Smooth muscle cell (in vitro differentiated cells): ENCODE results near the gene GREB1. TPM values are rescaled to one million over a fixed set of nuclear protein-coding genes. Genes with fewer than 3 reads are reported as not detected.

ENCODE experiments used
- DNase-seq: peaks from one replicate; lab custom pipeline; 2025; ENCODE audit not compliant: unreplicated experiment; lab: John Stamatoyannopoulos, UW
- H2AFZ ChIP-seq: fragments of 200-600 bp; sonication (generic); 2 replicates; pipeline ENCODE4 v1.6.0; 2016; ENCODE audit warnings: antibody characterized with exemption, low read depth, mild to moderate bottlenecking
- H3F3A ChIP-seq: fragments of 200-600 bp; sonication (generic); 2 replicates; pipeline ENCODE4 v1.6.0; 2017; ENCODE audit warnings: antibody characterized with exemption, low read depth
- H3K27ac ChIP-seq: fragments of 200-600 bp; sonication (generic); 2 replicates; pipeline ENCODE4 v1.5.1; 2016; ENCODE audit warnings: low read depth, mild to moderate bottlenecking
- H3K27me3 ChIP-seq: fragments of 200-600 bp; sonication (generic); 2 replicates; pipeline ENCODE4 v1.6.1; 2016; ENCODE audit warnings: low read depth, mild to moderate bottlenecking
- H3K36me3 ChIP-seq: fragments of 200-600 bp; sonication (generic); 2 replicates; pipeline ENCODE4 v1.5.1; 2016; ENCODE audit warnings: low read depth
- H3K4me1 ChIP-seq: fragments of 200-600 bp; sonication (generic); 2 replicates; pipeline ENCODE4 v1.5.1; 2016; ENCODE audit warnings: low read depth
- H3K4me2 ChIP-seq: fragments of 200-600 bp; sonication (generic); 2 replicates; pipeline ENCODE4 v1.6.0; 2016; ENCODE audit warnings: mild to moderate bottlenecking
- H3K4me3 ChIP-seq: fragments of 200-600 bp; sonication (generic); 2 replicates; pipeline ENCODE4 v1.5.1; 2016; ENCODE audit warnings: mild to moderate bottlenecking
- H3K79me2 ChIP-seq: fragments of 200-600 bp; sonication (generic); 2 replicates; pipeline ENCODE4 v1.6.0; 2016; ENCODE audit warnings: low read depth, mild to moderate bottlenecking
- H3K9ac ChIP-seq: fragments of 200-600 bp; sonication (generic); 2 replicates; pipeline ENCODE4 v1.6.0; 2016; ENCODE audit warnings: low read depth
- H3K9me3 ChIP-seq: fragments of 200-600 bp; sonication (generic); replicated peaks from 2 replicates; pipeline ENCODE4 v1.5.1; 2016; ENCODE audit warnings: low read depth
- H4K20me1 ChIP-seq: fragments of 200-600 bp; sonication (generic); 2 replicates; pipeline ENCODE4 v1.6.0; 2016; ENCODE audit warnings: low read depth
- CTCF ChIP-seq: fragments of 200-600 bp; sonication (generic); IDR thresholded peaks from 2 replicates; pipeline ENCODE4 v1.5.1; 2017; ENCODE audit warnings: borderline replicate concordance, mild to moderate bottlenecking, antibody characterized with exemption; ENCODE audit not compliant: insufficient read depth, poor library complexity, severe bottlenecking
- WGBS: methylation state at CpG from one replicate; pipeline ENCODE4 v1.1.7; 2016; ENCODE audit warnings: low lambda C conversion rate; 5-methylcytosine and 5-hydroxymethylcytosine counted together
- polyA plus RNA-seq: library from polyadenylated mRNA; unstranded; fragments of >200 nt; fragmentation: Nextera tagmentation; extraction: Ambion mirVana; gene quantifications from 2 replicates; pipeline ENCODE4 v1.2.1, GENCODE V29; 2016
- total RNA-seq: library from RNA; depleted of rRNA; stranded (reverse); fragments of >200 nt; gene quantifications from 2 replicates; pipeline ENCODE4 v1.2.3, GENCODE V29; 2014

Gene GREB1
- total and polyA plus RNA-seq, 2 experiments from 2014 or later = 1.7 to 4.3 TPM

- H3K4me2 ChIP-seq = no peak overlapping the region
- H3K4me1 ChIP-seq = no peaks in the 10 kb centered on the region
- no peaks in the 10 kb centered on the region for H4K20me1 ChIP-seq
- H3K27me3 ChIP-seq = no peaks in the 10 kb centered on the region
- no peaks in the 10 kb centered on the region for H3K36me3 ChIP-seq
- H3K9ac ChIP-seq = no peak overlapping the region
- 93% methylated on average over 2 of the region's 2 CpGs for WGBS
- DNase-seq = no peak
- H3K79me2 ChIP-seq = no peaks in the 10 kb centered on the region
- H3K4me3 ChIP-seq = no peak overlapping the region
- TF ChIP-seq CTCF = no peak
- H2AFZ ChIP-seq = no peak overlapping the region
- H3K9me3 ChIP-seq = no peaks in the 10 kb centered on the region
- H3F3A ChIP-seq = no peaks in the 10 kb centered on the region
- H3K27ac ChIP-seq = no peak overlapping the region
Measured at GRCh38 chr2:11524470-11524869, 9.4 kb upstream of the GREB1 start.

GRCh38 chr2:11525762-11526161, 8.1 kb upstream of the GREB1 start:
- DNase-seq = no peak
- H4K20me1 ChIP-seq = no peaks in the 10 kb centered on the region
- H3F3A ChIP-seq = no peaks in the 10 kb centered on the region
- no peaks in the 10 kb centered on the region for H3K36me3 ChIP-seq
- no peak overlapping the region for H3K4me2 ChIP-seq
- no peak overlapping the region for H3K27ac ChIP-seq
- H3K9ac ChIP-seq = no peak overlapping the region
- H3K4me3 ChIP-seq = no peak overlapping the region
- TF ChIP-seq CTCF = no peak
- H3K27me3 ChIP-seq = no peaks in the 10 kb centered on the region
- H3K4me1 ChIP-seq = no peaks in the 10 kb centered on the region
- no peaks in the 10 kb centered on the region for H3K79me2 ChIP-seq
- WGBS = 96% methylated on average over 7 of the region's 7 CpGs
- no peaks in the 10 kb centered on the region for H3K9me3 ChIP-seq
- no peak overlapping the region for H2AFZ ChIP-seq

- peaks cover 2% of the 10 kb centered on the region for H3F3A ChIP-seq
- no peaks in the 10 kb centered on the region for H3K9me3 ChIP-seq
- H3K4me3 ChIP-seq = no peak overlapping the region
- H3K4me2 ChIP-seq = no peak overlapping the region
- H4K20me1 ChIP-seq = no peaks in the 10 kb centered on the region
- no peak for TF ChIP-seq CTCF
- no peaks in the 10 kb centered on the region for H3K36me3 ChIP-seq
- WGBS = 97% methylated on average over 1 of the region's 1 CpG
- H2AFZ ChIP-seq = no peak overlapping the region
- no peaks in the 10 kb centered on the region for H3K79me2 ChIP-seq
- H3K27ac ChIP-seq = no peak overlapping the region
- H3K9ac ChIP-seq = no peak overlapping the region
- no peaks in the 10 kb centered on the region for H3K27me3 ChIP-seq
- no peaks in the 10 kb centered on the region for H3K4me1 ChIP-seq
- DNase-seq = no peak
Measured at GRCh38 chr2:11527001-11527400, 6.8 kb upstream of the GREB1 start.

- H3K36me3 ChIP-seq = no peaks in the 10 kb centered on the region
- H3K79me2 ChIP-seq = no peaks in the 10 kb centered on the region
- no peak for TF ChIP-seq CTCF
- H3F3A ChIP-seq = peaks cover 4% of the 10 kb centered on the region
- no peak overlapping the region for H3K4me2 ChIP-seq
- H3K4me3 ChIP-seq = no peak overlapping the region
- H4K20me1 ChIP-seq = no peaks in the 10 kb centered on the region
- H3K9ac ChIP-seq = no peak overlapping the region
- H3K27ac ChIP-seq = no peak overlapping the region
- DNase-seq = no peak
- no peaks in the 10 kb centered on the region for H3K9me3 ChIP-seq
- H2AFZ ChIP-seq = no peak overlapping the region
- H3K27me3 ChIP-seq = no peaks in the 10 kb centered on the region
- peaks cover 5% of the 10 kb centered on the region for H3K4me1 ChIP-seq
- WGBS = 90% methylated on average over 3 of the region's 3 CpGs
Measured at GRCh38 chr2:11528228-11528627, 5.6 kb upstream of the GREB1 start.
